ENCODE results near the gene SLC25A47.

The SLC25A47 gene

DNA sequence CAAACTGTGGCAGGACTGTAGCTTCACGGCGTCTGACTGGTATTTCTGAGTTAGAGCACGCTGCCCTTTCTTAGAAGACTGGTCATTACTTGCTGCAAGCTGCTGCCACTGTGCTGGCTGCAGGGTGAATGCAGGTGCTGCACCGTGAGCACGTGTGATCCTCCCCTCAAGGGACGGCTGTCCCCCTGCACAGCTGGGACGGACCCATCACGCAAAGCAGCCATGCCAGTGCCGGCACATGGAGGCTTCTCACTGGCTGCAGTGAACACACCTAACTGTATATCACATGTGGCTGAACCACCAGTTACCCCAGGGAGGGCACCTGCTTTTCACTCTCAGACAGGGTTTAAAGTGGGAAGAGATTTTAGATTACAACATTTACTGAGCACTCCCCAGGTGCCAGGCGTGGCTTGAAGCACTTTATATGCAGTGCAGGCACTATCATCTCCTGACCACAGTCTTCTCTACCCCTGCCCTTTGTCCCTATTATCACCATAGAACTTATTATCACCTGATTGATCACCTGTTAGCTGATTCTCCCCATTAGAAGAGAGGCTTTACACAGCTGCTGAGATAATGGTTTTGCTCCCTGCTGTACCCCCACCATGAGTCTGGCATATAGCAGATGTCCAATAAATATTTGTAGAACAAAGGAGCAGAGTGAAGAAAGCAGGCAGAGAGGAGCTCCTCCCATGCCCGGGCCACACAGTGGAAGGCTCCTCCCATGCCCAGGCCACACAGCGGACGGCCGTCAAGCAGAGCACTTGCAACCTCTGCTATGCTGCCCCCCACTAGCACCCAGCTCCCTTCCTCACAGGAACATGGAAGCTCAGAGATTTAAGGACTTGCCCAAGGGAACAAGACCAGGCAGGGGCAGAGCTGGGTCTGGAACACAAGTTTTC lies 25.9 kb downstream of the SLC25A47 start:
- no peak for DNase-seq (ENCODE audit: low read depth)
- TF ChIP-seq, protein P1, sequence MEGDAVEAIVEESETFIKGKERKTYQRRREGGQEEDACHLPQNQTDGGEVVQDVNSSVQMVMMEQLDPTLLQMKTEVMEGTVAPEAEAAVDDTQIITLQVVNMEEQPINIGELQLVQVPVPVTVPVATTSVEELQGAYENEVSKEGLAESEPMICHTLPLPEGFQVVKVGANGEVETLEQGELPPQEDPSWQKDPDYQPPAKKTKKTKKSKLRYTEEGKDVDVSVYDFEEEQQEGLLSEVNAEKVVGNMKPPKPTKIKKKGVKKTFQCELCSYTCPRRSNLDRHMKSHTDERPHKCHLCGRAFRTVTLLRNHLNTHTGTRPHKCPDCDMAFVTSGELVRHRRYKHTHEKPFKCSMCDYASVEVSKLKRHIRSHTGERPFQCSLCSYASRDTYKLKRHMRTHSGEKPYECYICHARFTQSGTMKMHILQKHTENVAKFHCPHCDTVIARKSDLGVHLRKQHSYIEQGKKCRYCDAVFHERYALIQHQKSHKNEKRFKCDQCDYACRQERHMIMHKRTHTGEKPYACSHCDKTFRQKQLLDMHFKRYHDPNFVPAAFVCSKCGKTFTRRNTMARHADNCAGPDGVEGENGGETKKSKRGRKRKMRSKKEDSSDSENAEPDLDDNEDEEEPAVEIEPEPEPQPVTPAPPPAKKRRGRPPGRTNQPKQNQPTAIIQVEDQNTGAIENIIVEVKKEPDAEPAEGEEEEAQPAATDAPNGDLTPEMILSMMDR (IDR thresholded peaks at IDR 0.05; ENCODE audit: control insufficient read depth, insufficient read depth, low read depth, low read length, missing control alignments), result no peak
- no peak overlapping the region for H3K4me3 ChIP-seq (ENCODE audit: control insufficient read depth, low read depth, low read length)

DNA sequence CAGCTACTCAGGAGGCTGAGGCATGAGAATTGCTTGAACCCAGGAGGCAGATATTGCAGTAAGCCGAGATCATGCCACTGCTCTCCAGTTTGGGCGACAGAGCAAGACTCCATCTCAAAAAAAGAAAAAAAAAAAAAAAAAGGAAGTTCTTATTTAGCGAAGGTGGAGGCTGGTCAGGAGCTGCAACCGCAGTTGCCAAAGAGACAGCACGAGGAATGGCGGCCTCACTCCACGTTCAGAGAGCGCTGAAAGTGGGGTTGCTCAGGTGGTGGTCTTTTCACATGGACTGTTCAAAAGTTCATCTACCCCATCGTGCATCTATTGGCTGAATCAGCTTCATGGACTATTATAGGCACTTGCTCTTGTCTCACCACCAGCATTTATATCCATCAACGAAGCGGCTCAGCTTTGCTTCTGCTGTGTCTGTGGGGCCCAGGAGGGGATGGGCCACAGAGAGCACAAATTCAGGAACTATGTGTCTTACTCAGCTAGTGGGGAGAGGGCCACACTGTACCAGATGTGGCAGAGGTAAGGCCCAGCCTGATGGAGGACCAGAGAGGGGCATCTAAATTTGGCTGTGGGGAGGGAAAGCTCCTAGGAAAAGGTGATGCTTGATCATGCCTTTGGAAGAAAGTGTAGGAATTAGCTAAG lies 27.3 kb downstream of the SLC25A47 start:
- TF ChIP-seq, protein P1 (IDR thresholded peaks at IDR 0.05; ENCODE audit: control insufficient read depth, insufficient read depth, low read depth, low read length, missing control alignments), result no peak
- no peak overlapping the region for H3K4me3 ChIP-seq (ENCODE audit: control insufficient read depth, low read depth, low read length)
- DNase-seq (ENCODE audit: low read depth), result no peak

DNA sequence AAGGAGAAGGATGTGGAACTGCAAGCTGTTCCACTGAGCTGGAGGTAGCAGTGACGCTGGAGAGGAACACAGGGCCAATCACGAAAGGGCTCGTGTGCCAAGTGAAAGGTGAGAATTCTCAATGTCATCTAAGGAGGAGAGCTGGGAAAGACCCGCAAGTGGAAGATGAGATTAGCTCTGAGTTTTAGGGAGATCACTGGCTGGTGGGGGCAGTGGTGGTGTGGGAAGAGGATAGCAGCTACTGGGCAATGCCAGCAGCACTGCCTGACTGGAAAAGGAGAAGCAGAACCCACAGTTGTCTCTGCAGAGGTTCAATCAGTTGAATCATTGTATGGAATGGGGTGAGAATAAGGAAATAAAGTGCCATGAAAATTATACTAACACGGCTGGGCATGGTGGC lies 27.8 kb downstream of the SLC25A47 start:
- TF ChIP-seq, protein P1 (IDR thresholded peaks at IDR 0.05; ENCODE audit: control insufficient read depth, insufficient read depth, low read depth, low read length, missing control alignments), result no peak

DNA sequence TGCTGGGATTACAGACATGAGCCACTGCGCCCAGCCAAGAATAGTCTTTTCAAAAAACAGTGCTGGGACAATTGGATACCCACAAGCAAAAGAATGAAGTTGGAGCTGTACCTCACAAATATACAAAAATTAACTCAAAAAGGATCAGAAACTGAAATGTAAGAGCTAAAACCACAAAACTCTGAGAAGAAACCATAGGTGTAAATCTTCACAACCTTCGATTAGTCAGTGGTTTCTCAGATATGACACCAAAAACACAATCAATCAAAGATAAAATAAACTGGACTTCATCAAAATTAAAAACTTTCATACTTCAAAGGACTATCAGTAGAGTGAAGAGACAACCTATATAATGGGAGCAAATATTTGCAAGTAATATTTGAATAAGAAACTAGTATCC lies 35.3 kb downstream of the SLC25A47 start:
- H3K4me3 ChIP-seq (ENCODE audit: control insufficient read depth, low read depth, low read length), result no peak overlapping the region
- DNase-seq (ENCODE audit: low read depth), result no peak
- TF ChIP-seq, protein P1 (IDR thresholded peaks at IDR 0.05; ENCODE audit: control insufficient read depth, insufficient read depth, low read depth, low read length, missing control alignments), result no peak

More for the DNA sequence above, 27.8 kb downstream of the SLC25A47 start:
- no peak for DNase-seq (ENCODE audit: low read depth)
- H3K4me3 ChIP-seq (ENCODE audit: control insufficient read depth, low read depth, low read length), result no peak overlapping the region

DNA sequence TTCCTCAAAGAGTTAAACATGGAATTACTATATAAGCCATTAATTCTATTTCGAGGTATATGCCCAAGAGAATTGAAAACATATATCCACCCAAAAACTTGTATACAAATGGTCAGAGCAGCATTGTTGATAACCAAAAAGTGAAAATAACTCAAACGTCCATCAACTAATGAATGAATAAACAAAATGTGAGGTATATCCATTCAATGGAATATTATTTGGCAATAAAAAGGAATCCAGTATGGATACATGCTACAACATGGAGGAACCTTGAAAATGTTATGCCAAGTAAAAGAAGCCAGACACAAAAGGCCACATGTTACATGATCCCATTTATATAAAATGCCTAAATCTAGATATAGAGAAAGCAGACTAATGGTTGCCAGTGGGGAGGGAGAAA lies 36.0 kb downstream of the SLC25A47 start:
- TF ChIP-seq, protein P1 (IDR thresholded peaks at IDR 0.05; ENCODE audit: control insufficient read depth, insufficient read depth, low read depth, low read length, missing control alignments), result no peak
- H3K4me3 ChIP-seq (ENCODE audit: control insufficient read depth, low read depth, low read length), result no peak overlapping the region
- DNase-seq (ENCODE audit: low read depth), result no peak

DNA sequence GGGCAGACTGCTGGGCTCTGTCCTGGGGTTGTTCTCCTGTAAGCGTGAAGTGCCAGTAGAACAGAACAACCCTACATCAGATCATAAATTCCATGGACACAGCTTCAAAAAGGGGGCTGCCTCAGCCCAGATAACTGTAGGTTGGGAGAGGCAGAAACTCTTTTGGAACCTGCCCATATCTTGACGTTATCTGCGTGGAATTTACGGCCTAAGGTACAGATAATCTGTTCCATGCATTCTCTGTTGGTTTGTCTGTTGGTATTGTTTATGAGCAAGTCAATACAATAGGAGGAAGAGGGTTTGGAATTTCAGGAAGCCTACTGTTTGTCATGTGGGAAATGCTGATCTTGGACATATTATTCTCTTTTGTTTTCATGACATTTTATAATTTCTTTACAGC lies 36.7 kb downstream of the SLC25A47 start:
- no peak overlapping the region for H3K4me3 ChIP-seq (ENCODE audit: control insufficient read depth, low read depth, low read length)
- TF ChIP-seq, protein P1 (IDR thresholded peaks at IDR 0.05; ENCODE audit: control insufficient read depth, insufficient read depth, low read depth, low read length, missing control alignments), result no peak
- DNase-seq (ENCODE audit: low read depth), result no peak
